GM18505 (cell line): Measurements from ENCODE around the gene ASB18.
"Not testable (repeated sequence)": the region's sequence is repeated elsewhere in the genome, so short reads cannot be mapped to it uniquely, and the experiment has no call there.

ENCODE experiments used
- ATAC-seq: cut with Tn5 transposase; IDR thresholded peaks from one replicate; pipeline ENCODE4 v1.9.1; 2021; ENCODE audit not compliant: unreplicated experiment
- POLR2A ChIP-seq: IDR thresholded peaks from 4 replicates; pipeline ENCODE4 v1.6.1; 2011; ENCODE audit warnings: borderline replicate concordance; ENCODE audit not compliant: insufficient read depth, insufficient read length; ENCODE audit errors: extremely low read depth

The ASB18 gene

DNA sequence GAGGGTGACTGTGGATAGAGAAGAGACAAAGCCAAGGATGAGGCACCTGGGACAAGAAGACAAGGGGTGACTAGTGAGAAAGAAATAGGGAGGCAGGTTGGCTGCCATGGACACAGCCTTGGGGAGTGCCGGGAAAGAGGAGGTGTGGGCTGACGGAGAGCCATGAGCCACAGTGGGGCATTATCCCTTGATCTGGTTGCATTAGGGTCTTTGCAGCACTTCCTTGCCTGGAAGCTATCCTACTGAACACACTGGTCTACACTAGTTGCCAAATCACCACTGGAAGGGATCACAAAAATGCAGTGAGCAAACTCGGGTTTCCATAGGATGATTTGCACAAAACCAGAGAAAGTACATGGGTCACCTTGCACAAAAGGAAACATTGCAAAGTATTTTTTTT lies 27.7 kb upstream of the ASB18 start:
- TF ChIP-seq POLR2A: no peak
- ATAC-seq: no peak

DNA sequence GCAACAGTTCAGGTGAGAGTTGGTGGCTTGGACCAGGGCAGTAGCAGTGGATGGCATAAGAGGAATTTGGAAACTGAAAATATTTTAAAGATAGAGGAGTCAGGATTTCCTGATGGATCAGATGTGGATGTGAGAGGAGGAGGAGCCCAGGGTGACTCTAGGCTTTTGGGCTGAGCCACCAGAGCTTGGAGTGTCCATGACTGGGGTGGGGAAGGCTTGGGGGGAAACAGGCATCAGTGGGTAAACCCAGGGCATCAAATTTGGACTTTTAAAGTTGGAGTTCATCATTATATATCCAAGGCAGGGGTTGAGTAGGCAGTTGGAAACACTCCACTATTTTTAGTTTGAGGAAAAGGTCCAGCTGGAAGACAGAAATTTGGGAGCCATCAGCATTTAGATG lies 27.3 kb upstream of the ASB18 start:
- ATAC-seq: no peak
- TF ChIP-seq POLR2A: no peak

DNA sequence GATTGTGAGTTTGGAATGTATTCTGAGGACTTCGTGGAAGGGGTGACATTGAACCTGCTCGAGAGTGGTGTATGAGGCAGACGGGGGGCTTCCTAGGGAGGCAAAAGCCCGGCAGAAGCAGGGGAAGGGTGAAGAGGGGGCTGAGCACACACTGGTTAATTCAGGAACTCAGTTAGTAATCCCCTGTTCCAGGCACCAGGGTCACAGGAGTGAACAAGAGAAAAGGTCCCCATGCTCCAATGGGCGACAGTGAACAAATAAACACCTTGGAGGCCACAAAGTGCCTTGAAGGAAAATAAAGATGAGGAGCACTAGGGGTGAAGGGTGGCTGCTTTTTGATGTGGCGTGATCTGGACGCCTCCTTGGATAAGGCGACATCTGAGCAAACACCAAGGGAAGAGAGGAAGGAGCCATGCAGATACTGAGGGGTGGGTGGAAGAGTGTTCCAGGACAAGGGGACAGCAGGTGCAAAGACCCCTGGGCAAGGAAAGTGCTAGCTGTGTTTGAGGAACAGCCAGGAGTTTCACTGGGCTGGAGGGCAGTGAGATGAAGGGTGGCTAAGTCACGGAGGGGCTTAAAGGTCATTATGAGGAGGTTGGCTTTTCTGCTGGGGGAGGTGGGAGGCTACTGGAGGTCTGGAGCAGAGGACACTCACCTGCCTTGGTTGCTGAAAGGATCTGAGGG lies 26.7 kb upstream of the ASB18 start:
- no peak for TF ChIP-seq POLR2A
- no peak for ATAC-seq

DNA sequence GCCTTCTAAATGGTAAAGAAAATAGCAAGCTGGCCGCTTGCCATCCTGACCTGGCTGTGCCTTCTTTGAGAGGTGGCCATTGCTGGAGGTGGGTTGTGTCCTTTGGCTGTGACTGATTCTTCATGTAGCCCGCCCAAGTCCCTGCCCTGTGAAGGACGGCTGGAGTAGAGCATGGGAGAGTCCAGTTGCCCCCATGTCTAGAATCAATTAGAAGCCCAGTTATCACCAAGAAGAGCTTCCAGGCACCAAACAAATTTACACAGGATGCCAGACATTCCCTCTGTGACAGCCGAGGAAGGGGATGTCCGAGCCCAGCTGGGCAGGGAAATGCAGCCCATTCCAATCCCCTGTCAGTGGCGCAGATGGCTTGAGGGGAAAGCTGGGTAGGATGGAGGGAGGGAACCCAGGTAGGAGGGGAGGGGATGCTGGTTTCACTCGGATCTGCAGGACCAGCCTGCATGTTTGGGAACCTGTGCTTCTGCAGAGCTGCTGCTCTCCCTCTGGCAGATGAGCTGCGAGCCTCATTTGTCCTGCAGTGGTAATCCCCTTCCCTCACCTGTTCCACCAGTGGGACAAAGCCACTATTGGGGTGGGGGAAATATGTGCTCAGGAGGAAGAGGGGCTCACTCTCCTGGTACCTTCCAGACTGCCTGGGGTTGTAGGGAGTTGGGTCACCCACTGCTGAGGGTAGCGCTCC lies 25.7 kb upstream of the ASB18 start:
- no peak for TF ChIP-seq POLR2A
- ATAC-seq: no peak

- ATAC-seq: not testable (repeated sequence)
These were observed 24.2 kb upstream of the ASB18 start for GRCh38 chr2:236288373-236288772.

DNA sequence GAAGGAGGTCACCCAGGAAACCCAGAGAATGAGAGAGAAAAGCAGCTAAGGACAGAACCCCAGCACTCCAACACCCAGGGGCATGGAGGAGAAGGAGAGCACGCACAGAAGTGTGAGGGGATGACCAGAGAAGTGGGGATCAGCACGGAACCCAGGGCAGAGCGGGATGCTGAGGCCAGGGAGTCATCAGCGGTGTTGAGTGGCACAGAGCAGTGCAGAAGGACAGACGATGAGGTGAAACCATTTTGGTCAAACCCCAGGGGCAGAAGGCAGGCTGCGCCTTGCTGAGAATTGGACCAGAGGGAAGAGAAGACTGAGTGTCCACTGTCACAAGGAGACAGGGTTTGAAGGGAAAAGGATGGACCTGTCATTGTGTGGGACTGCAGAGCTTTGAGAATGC lies 23.4 kb upstream of the ASB18 start:
- ATAC-seq: no peak
- TF ChIP-seq POLR2A: no peak

DNA sequence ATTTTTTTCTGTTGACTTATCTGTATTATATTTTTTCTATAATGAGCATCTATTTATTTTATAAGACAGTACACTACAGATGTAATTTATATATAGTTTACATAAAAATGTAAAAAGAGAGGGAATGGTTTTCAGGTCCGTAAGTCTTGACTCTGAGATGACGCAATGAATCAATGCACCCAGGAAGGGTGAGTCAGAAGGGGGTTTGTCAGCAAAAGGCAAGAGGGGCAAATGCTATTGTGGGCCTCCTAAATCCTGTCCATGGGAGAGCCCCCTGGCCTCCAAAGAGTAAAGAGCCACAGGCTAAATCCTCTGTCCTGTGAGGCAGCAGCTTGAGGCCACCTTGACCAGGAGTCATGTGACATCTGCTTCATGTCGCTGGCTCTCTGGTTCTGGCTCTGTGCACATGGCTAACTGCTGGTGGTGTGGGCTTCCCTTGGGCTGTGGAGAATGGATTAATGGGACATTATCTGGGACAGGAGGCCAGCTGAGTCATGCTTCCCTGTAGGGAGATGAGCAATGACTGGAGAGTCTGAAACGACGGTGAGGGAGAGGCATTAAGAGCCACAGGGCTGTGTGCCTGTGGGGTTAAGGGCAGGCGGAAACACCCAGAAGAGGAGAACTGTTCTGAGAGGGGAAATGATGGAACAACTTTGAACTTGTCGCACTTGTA lies 22.8 kb upstream of the ASB18 start:
- no peak for ATAC-seq
- no peak for TF ChIP-seq POLR2A

GRCh38 chr2:236284208-236284607 lies 20.0 kb upstream of the ASB18 start:
- TF ChIP-seq POLR2A: no peak
- no peak for ATAC-seq

- ATAC-seq: no peak
- no peak for TF ChIP-seq POLR2A
These were observed 18.2 kb upstream of the ASB18 start for GRCh38 chr2:236282406-236282805.

DNA sequence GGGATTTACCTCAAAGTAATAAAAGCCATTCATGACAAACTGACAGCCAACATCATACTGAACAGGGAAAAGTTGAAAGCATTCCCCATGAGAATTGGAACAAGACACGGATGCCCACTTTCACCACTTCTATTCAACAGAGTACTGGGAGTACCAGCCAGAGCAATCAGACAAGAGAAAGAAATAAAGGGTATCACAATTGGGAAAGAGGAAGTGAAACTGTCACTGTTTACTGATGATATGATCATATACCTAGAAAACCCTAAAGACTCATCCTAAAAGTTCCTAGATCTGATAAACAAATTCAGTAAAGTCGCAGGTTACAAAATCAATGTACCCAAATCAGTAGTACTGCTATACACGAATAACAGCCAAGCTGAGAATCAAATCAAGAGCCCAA lies 17.2 kb upstream of the ASB18 start:
- no peak for ATAC-seq
- no peak for TF ChIP-seq POLR2A

- ATAC-seq: no peak
- no peak for TF ChIP-seq POLR2A
These were observed 8.9 kb upstream of the ASB18 start for GRCh38 chr2:236273126-236273525.

DNA sequence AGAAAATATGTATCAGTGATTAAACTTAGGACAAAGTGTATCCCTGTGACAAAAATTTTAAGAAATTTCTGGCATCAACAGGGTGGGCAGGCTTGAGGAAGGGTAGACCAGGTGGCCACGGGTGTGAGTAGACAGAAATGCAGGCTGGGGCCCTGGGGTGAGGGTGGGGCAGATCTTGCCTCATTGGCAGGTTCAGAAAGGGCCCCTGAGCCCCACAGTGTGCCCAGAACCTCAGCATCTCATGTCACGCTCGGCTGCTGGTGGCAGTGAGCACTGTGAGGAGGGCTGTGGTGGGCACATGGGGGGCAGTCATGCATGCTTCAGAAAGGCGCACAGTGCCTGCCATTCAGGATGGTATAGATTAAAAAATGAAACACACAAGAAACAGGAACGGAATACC lies 7.6 kb upstream of the ASB18 start:
- no peak for TF ChIP-seq POLR2A
- no peak for ATAC-seq

GRCh38 chr2:236269876-236270275 lies 5.7 kb upstream of the ASB18 start:
- not testable (repeated sequence) for ATAC-seq

- no peak for ATAC-seq
- no peak for TF ChIP-seq POLR2A
These were observed 1.5 kb upstream of the ASB18 start for GRCh38 chr2:236265675-236266074.

DNA sequence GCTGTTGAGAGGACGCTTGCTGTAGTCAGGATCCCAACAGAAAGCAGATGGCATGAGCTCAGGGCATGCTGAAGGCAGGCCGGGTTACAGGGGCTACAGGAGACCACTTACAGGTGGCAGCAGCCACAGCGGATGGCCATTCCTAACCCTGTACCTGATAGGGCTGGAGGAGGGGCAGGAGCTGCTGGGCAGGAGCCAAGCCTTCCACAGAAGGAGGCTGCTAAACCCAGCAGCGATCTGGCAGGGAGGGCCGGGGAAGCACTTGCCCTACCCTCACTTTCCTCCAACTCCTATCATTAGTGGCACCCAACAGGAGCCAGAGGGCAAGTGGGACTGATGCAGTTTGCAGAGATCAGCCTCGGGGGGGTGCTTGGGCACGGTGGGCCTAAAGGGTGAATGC lies 2.0 kb downstream of the ASB18 start:
- TF ChIP-seq POLR2A: no peak
- no peak for ATAC-seq

- ATAC-seq: no peak
- no peak for TF ChIP-seq POLR2A
These were observed 2.8 kb downstream of the ASB18 start for GRCh38 chr2:236261452-236261851.
